ENCODE data around the gene GUCY1A2.
A peak's percentile ranks its signal among the peaks of the same experiment; 100 is the strongest.
"Not testable (repeated sequence)": the region's sequence is repeated elsewhere in the genome, so short reads cannot be mapped to it uniquely, and the experiment has no call there.

GUCY1A2 gene

GRCh38 chr11:106939157-106939556 lies 79.1 kb downstream of the GUCY1A2 start:
- no peak for DNase-seq

- no peak for DNase-seq
These were observed 81.2 kb downstream of the GUCY1A2 start for GRCh38 chr11:106937111-106937510.

- DNase-seq, result no peak
These were observed 93.0 kb downstream of the GUCY1A2 start for GRCh38 chr11:106925245-106925644.

DNA sequence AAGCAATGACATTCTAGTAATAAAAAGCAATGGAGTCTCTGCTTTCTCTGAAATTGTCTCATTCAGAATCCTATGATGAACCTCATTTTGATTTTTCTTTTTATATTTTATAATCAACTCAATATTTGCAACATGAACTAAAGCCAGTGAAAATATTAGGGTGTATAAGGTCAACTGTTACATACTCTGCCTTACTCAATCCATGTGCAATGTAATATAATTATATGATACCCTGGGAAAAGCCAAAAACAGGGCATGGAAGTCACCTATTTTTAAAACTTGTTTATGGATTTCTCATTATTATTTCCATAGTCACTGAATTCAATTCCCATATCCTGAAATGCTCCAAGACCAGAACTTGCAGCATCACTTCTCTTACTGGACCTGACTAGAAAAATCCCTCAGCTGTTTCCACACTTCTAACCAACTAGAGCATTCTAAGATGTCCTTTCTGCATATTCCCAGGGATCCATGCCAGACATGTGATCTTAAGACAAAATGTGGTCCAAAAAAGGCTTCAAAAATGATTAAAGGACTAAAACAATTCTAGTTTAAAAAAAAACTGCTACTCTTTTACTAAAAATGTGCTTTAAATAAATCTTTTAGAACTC lies 97.3 kb downstream of the GUCY1A2 start:
- no peak for DNase-seq

GRCh38 chr11:106917973-106918372 lies 100.3 kb downstream of the GUCY1A2 start:
- peak; percentile 29 for DNase-seq

DNA sequence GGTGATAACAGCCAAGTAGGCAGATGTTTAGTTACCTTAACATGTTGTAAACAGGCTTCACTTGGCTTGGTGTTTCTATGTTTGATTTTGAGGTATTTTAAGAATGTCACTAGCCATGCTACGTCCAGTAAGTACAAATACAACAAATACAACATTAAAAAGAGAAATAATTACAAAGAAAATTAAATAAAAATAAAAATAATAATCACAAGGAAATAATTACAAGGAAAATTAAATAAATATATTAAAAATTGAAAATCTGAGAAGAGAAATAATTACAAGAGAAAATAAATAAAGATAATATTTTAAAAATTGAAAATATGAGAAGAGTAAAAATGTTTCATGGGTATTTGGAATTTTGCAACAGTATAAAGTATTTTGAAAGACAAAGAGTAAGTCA lies 103.9 kb downstream of the GUCY1A2 start:
- DNase-seq, result no peak

GRCh38 chr11:106913141-106913540 lies 105.1 kb downstream of the GUCY1A2 start:
- no peak for DNase-seq

- no peak for DNase-seq
These were observed 113.5 kb downstream of the GUCY1A2 start for GRCh38 chr11:106904826-106905225.

GRCh38 chr11:106889718-106890117 lies 128.6 kb downstream of the GUCY1A2 start:
- DNase-seq, result no peak

DNA sequence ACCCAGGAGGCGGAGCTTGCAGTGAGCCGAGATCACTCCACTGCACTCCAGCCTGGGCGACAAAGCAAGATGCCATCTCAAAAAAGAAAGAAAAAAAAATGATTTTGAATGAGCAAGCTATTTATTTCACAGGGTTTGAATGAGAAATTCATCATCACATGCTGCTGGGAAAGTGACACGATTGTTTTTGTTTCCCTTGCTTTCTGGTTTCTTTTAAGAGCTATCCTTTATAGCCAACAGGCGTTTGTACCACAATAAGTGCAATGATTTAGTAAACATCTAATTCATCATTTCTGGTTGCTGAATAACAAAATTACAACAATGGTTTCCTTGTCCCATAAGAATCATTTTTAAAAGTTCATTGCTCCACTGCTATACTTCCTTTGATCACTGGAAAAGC lies 129.9 kb downstream of the GUCY1A2 start:
- DNase-seq, result no peak

- DNase-seq, result not testable (repeated sequence)
These were observed 134.6 kb downstream of the GUCY1A2 start for GRCh38 chr11:106883693-106884092.

DNA sequence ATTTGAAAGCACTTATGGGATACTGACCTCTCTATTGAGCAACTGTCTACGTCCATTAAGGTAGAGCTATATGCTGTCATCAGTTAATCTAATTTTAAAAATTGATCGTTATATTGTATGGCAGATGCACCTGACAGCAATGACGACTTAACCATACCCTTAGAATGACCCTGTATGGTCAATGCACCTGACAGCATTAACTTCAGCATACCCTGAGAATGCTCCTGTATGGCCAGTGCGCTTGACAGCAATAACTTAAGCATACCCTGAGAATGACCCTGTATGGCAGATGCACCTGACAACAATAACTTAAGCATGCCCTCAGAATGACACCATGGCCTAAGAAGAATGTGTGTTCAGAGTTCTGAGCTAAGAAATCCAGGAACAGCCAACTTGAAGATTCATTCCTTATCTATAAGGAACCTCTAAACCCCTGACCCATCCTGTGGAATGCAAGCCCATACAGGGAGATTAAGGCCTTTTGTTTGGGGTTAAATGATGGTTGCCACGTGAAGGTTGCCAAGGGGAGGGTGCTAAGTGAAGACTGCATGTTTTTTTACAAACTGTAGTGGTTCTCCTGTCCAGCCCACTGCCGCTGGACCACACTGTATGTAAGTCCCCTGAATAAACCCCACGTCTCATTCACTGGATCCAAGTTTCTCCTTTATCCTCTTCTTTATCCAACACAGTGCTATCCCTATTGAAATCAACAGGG lies 138.3 kb downstream of the GUCY1A2 start:
- no peak for DNase-seq

- DNase-seq, result no peak
These were observed 139.2 kb downstream of the GUCY1A2 start for GRCh38 chr11:106879029-106879428.

DNA sequence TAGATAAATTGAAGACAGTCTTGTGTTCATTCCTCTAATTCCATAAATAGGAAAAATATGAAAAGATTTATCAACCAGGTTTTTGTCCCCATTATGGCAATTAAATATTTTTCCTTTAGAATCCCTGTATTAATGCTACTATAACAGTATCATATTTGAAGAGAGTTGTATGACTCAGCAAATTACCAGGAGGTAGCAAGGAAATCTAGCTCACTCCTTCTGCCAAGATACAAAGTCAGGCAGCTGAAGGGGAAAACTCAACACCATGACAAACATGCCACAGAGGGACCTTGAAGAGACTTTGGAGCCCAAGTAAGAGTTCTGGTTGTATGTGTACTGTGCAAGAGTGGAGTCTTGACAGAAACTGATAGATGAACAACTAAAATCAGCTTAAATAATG lies 143.3 kb downstream of the GUCY1A2 start:
- DNase-seq, result no peak

DNA sequence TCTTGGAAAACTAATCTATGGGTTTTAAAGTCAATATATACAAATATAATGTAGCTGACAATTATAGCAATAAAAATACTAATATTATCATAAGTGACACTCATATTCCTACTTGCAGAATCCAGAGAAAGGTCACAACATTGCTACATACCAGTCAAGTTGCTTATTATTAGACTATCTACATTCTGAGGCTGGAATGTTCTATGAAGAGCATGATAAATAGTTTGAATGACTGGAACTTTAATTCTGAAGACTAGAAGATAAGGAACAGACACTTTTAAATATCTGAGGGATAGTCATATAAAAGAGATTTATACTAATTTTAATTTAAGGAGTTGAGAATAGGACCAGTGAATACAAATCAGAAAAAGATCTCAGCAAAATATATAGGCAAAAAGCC lies 146.0 kb downstream of the GUCY1A2 start:
- no peak for DNase-seq

- no peak for DNase-seq
These were observed 160.1 kb downstream of the GUCY1A2 start for GRCh38 chr11:106858200-106858599.

- no peak for DNase-seq
These were observed 161.7 kb downstream of the GUCY1A2 start for GRCh38 chr11:106856566-106856965.

DNA sequence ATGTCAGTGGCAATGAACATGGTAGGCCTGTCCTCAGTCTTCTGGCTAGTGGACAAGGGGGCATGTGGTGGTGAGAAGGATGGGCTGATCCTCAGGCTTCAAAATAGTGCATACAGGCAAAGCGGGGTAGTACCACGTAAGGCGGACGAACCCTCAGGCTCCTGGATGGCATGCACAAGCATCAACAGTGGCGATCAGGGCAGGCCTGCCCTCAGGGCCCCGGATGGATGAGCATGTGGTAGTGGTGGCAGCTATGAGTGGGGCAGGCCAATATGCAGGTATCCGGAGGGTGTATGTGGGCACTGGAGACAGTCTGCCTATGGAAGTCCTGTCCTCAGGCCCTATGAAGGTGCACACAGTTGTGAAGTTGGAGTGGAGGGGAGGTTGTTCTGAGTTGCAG lies 163.8 kb downstream of the GUCY1A2 start:
- DNase-seq, result no peak

DNA sequence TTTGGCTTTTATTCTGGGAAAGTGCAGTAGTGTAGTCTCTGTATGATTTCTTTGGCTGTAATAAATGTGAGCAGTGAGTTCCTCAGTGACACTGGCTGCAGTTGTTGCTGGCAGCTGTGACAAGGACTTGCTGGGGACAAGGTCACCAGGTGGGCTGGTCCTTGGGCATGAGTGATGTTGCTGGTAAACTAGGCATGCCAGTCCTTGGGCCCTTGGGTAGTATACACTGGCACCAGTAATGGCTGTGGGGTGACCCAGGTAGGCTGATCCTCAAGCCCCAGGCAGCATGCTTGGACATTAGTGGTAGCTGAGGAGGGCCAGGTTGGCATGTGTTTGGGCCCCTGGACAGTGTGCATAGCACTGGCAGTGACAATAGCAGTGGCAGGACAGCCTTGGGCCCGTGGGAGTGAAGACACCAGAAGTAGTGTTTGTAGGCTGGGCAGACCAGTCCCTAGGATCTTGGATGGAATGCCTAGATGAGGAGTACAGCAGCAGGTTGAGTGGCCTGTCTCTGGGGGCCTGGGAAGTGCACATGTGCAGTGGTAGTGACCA lies 164.3 kb downstream of the GUCY1A2 start:
- DNase-seq, result no peak

GRCh38 chr11:106852779-106853178 lies 165.5 kb downstream of the GUCY1A2 start:
- DNase-seq, result no peak

DNA sequence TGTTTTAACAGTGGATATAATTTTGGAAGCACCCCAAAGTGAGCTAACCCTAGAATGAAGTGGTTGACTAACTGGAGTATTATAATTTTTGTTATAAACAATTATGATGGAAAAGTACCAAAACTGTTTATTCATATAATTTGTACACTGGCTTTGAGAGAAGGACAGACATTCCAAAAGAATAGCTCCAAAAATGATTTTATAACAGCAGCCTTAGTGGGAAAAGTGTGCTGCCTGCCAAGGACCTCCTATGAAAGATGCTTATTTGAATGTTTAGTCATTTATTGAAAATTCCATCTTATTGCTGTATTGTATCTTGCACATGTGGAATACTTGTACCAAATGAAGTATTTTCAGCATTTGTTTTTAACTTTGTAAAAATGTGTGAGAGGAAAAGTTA lies 169.8 kb downstream of the GUCY1A2 start:
- no peak for DNase-seq

DNA sequence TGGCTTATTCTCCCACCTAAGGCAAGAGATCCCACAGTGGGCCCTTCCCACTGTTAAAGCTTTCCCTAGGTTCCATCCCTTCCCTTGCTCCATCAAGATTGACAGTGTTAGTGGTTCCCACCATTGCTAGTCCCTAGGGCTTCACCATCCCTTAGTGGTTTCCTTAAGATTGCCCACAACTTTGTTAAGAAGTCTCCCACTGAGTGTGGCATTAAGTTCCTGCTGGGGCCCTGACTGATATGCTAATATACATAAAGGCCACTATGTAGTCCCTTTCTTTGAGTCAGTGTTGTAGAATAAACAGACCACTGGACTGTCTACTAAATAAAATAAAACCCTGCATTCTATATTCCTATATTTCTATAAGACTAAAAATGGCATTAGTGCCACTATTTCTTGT lies 176.1 kb downstream of the GUCY1A2 start:
- no peak for DNase-seq

DNA sequence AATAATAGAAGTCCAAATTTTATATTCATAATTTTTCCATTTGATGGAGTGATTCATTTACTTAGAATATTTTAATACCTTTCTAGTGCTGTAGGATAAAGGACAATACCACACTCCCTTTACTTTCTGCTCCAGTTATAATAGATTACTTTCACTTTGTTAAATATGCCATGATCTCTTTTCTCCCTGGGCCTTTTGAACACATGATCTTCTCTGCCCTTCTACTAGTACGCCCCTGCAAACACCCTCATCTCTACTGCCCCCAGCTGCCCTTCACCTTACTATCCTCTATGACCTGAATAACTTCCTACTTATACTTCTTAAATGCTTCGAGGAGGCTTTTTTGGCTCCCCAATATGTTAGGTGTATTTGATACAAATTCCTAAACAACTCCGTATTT lies 177.3 kb downstream of the GUCY1A2 start:
- DNase-seq, result no peak

DNA sequence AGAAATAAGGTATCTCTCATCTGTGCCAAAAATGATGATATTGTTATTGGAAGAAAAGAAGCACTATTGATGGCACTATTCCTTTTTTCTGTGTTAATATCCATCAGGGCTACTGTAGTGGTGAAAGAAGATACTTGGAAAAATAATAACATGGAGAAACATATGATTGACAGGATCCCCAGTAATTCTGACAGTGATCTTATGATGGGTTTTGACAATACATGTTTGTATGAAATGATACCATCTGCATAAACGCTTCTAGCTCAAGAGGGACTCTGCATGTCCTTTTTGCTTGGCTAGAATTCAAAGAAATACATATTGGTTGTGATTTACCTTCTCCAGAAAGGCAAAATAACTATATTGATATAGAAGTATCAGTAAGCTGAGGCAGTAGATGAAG lies 178.1 kb downstream of the GUCY1A2 start:
- DNase-seq, result no peak

- no peak for DNase-seq
These were observed 183.7 kb downstream of the GUCY1A2 start for GRCh38 chr11:106834567-106834966.
